Left ventricle myocardium superior (tissue), 1 donor: ENCODE results near the gene BMPR1A. TPM values are rescaled to one million over a fixed set of nuclear protein-coding genes. Genes with fewer than 3 reads are reported as not detected.
"Not testable (repeated sequence)": the region's sequence is repeated elsewhere in the genome, so short reads cannot be mapped to it uniquely, and the experiment has no call there.

Source experiments
- ATAC-seq: fragments of 200-7000 bp; cut with Tn5 transposase; one replicate; pipeline ENCODE4 v1.9.1; 2020; ENCODE audit warnings: mild to moderate bottlenecking, moderate library complexity
- DNase-seq: peaks from one replicate; pipeline ENCODE4 v3.0.0-alpha.2; 2020
- intact Hi-C: fragments of 100-400 bp; cut with micrococcal nuclease; formaldehyde crosslinking; loops from one replicate; pipeline ENCODE4 v1.11.0; 2022
- total RNA-seq: library from RNA; stranded (reverse); fragmentation: NEBNext Ultra II Directional; extraction: Animal tissue kit (Norgen Biotek cat#: 25700); gene quantifications from one replicate; pipeline ENCODE4 v1.2.1, GENCODE V29; 2021
- donor health status: DM: no; HTN: yes; CAD: no; lungs with severe emphysema.

Gene BMPR1A
- total RNA-seq, 1 donor from 2014 or later: 48.4 TPM

DNA sequence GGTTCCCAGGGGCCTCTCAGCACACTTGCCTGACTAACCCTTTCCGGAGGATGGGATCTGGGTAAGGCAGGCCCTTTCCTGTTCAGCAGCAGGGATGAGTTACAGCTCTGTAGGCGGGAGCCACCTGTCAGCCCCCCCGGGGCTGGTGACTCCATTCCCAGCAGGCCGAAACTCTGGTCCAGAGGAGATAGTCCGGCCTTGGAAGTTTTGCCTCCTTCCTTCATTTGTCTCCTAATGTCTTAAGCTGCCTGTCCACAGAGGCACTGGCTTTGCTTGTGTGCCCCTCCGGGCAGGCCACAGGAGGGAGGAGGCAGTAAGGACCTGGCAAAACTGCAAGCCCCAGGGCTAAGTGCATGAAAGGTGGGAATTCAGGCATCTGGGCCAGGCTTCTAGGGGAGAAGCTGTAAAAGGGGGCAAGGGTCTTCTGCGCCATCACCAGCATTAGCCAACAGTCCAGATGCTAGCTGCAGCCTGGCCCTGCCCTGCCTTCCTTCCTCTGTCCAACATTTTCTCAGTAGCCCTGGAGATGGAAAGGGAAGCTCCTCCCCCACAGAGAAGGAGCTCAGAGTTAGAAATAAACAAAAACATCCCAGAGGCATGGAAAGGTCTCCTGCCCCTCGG, 213.1 kb downstream of the BMPR1A start:
- intact Hi-C loops: no loop called here
- peak; percentile 5 for ATAC-seq
- peak; percentile 37 for DNase-seq

GRCh38 chr10:86970162-86970981, 214.0 kb downstream of the BMPR1A start:
- intact Hi-C loops: no loop called here
- ATAC-seq: peak; percentile 73
- peak; percentile 92 for DNase-seq

DNA sequence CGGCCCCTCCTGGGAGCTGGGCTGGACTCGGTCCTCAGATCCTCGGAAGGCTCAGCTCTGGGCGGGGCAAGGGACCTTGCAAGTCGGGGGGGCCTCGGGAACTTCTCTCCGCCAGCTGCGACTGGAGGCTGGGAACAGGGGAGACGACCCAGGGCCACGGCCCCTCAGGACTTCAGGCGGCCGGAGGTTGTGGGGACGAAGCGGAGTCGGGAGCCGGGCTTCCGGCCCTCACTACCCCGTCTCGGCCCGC, 214.5 kb downstream of the BMPR1A start:
- DNase-seq: no peak
- intact Hi-C loops: no loop called here

GRCh38 chr10:86971232-86971991, 215.0 kb downstream of the BMPR1A start:
- intact Hi-C loops: no loop called here
- ATAC-seq: peak; percentile 85
- DNase-seq: peak; percentile 93

More for the DNA sequence above, 214.5 kb downstream of the BMPR1A start:
- peak; percentile 41 for ATAC-seq

- intact Hi-C loops: no loop called here
- ATAC-seq: no peak
- no peak for DNase-seq
Measured at GRCh38 chr10:86972613-86973380, 216.4 kb downstream of the BMPR1A start.

DNA sequence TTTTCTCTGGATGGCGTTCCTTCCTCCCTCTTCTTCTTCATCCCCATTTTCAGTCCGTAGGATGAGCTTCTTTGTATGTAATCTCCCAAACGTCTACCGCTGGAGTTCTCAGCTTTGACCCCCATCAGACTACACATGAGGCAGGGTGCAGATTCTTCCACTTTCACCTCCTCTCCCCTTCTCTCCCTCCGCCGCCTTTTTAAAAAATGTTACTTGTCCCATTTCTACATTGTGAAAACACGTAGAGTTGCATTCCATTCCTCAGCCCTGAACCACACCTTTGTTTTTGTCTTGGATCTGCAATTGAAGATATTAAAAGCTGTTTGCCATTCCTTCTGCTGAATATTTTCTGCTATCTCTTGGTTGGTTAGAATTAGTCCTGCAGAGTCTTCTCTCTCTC, 218.1 kb downstream of the BMPR1A start:
- no peak for ATAC-seq
- intact Hi-C loops: no loop called here
- DNase-seq: no peak

- no peak for ATAC-seq
- DNase-seq: no peak
- intact Hi-C loops: no loop called here
Measured at GRCh38 chr10:86976362-86977056, 220.1 kb downstream of the BMPR1A start.

- intact Hi-C loops, ATAC-seq, DNase-seq: not testable (repeated sequence)
Measured at GRCh38 chr10:86978457-86978856, 222.0 kb downstream of the BMPR1A start.

DNA sequence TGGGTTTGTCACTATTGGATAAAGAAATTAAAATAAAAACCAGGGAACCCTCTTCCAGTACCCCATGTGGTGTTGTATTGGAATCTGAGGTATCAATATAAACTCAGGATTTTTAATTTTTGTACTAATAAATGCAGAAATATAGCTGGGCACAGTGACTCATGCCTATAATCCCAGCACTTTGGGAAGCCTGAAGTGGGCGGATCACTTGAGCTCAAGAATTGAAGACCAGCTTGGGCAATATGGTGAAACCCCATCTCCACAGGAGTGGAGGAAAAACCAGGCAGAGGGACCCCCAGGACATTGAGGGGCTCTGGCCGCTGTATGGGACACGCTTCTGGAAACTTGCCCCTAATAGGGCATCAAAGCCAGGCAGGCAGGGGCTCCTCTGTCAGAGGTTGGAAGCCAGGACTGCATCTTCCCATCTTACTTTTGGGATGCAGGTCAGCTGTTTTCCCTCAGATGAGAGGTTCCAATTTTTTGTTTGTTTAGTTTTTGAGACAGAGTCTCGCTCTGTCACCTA, 222.9 kb downstream of the BMPR1A start:
- ATAC-seq: peak; percentile 5
- DNase-seq: no peak
- intact Hi-C loops: no loop called here

GRCh38 chr10:86979977-86980448, 223.6 kb downstream of the BMPR1A start:
- DNase-seq (peak; percentile 60), ATAC-seq (peak; percentile 92)
- intact Hi-C loops: no loop called here

- DNase-seq, intact Hi-C loops: not testable (repeated sequence)
- peak; percentile 21 for ATAC-seq
Measured at GRCh38 chr10:86981020-86981419, 224.6 kb downstream of the BMPR1A start.

GRCh38 chr10:86981716-86982115, 225.3 kb downstream of the BMPR1A start:
- no peak for ATAC-seq

More at GRCh38 chr10:86981716-86982115, 225.3 kb downstream of the BMPR1A start:
- intact Hi-C loops: no loop called here
- DNase-seq: no peak

Other genes with a start within 250 kb of the BMPR1A start
- 22.2 TPM for gene WAPL, start 234.8 kb upstream of the BMPR1A start, total RNA-seq
- 0.25 TPM for gene OPN4, start 102.1 kb upstream of the BMPR1A start, total RNA-seq
- gene LDB3, start 88.1 kb upstream of the BMPR1A start, total RNA-seq: 1,459 TPM
- 31.3 TPM for gene MMRN2, start 201.0 kb downstream of the BMPR1A start, total RNA-seq
- gene SNCG, start 202.0 kb downstream of the BMPR1A start, total RNA-seq: 21.2 TPM
- gene ADIRF, start 211.9 kb downstream of the BMPR1A start, total RNA-seq: 41.8 TPM